ENCODE data around the gene AXDND1.

The AXDND1 gene

DNA sequence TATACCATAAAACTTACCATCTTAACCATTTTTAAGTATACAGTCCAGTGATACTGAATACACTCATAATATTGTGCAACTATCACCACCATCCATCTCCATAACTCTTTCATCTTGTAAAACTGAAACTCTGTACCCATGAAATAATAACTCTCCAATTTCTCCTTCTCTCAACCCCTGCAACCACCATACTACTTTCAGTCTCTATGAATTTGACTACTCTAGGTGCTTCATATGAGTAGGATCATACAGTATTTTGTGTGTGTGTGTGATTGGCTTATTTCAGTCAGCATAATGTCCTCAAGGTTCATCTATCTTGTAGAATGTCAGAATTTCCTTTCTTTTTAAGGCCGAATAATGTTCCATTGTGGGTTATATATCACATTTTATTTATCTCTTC lies 192.3 kb downstream of the AXDND1 start:
- Histone ChIP-seq H3K9me3 (ENCODE audit: control insufficient read depth in 2 of 2, low read length in 2 of 2) (no peaks in the 10 kb centered on the region), H3K4me3 (ENCODE audit: low read length in 2 of 2) (no peak overlapping the region), H3K9ac (ENCODE audit: low read length in 2 of 2) (no peak overlapping the region), H3K36me3 (ENCODE audit: control insufficient read depth in 2 of 2, insufficient read depth in 2 of 2, low read length in 2 of 2) (no peaks in the 10 kb centered on the region), H3K4me1 (ENCODE audit: control insufficient read depth, insufficient read depth, low read length) (no peaks in the 10 kb centered on the region), H3K27me3 (ENCODE audit: control insufficient read depth in 1 of 2, insufficient read depth in 2 of 2, low read length in 2 of 2) (peaks cover 0 to 2% of the 10 kb centered on the region in 2 donors), H3K27ac (ENCODE audit: low read length) (no peak overlapping the region)

DNA sequence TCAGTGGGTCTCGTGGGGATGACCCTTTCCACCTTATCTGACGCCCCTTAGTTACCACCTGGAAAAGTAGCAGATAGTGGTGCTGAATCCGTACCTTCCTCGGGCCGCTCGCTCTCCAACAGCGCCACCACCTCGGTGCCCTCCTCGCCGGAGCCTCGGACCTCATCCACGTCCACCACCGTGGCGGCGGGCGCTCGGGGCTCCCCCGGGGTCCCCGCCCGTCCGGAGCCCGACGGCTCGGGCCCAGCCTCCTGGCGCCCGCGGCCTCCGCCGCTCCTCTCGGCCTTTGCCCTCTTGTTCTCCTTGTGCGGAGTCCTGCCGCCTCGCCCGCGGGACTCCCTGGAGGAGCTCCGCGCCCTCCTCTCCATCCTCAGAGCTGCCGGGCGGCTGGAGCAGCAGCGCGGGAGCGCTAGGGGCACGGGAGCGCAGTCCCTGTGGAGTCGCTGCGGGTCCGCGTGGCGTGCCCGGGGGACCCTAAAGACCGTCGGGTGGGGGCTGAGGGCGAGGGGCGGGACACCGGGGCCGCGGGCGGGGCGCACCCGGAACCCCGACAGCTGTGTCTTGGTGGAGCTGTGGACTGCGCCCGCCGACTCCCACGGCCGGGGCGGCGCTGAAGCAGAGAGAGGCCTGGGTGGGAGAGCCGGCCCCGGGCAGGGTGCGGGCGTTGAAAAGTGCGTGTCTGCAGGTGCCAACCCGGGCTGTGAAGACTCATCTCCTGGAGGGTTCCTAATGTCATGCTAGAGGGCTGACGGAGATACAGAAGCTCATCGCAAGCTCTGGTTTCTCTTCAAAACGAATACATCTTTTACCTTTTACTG lies 209.9 kb downstream of the AXDND1 start, which contains the start of gene NPHS2:
TSS of gene NPHS2 (minus strand) at position 452 of the 818 bp plus-strand sequence. CDS start at position 368, 84 bp downstream.
- Histone ChIP-seq H3K36me3 (ENCODE audit: control insufficient read depth in 2 of 2, insufficient read depth in 2 of 2, low read length in 2 of 2) (no peaks in the 10 kb centered on the region), H3K4me3 (ENCODE audit: low read length in 2 of 2) (no peak within 1 kb of the TSS), H3K4me1 (ENCODE audit: control insufficient read depth, insufficient read depth, low read length) (no peaks in the 10 kb centered on the region), H3K9ac (ENCODE audit: low read length in 2 of 2) (no peak within 1 kb of the TSS), H3K27ac (ENCODE audit: low read length) (no peak within 1 kb of the TSS), H3K27me3 (ENCODE audit: control insufficient read depth in 1 of 2, insufficient read depth in 2 of 2, low read length in 2 of 2) (peaks cover 15 to 37% of the 10 kb centered on the region in 2 donors), H3K9me3 (ENCODE audit: control insufficient read depth in 2 of 2, low read length in 2 of 2) (no peaks in the 10 kb centered on the region)

DNA sequence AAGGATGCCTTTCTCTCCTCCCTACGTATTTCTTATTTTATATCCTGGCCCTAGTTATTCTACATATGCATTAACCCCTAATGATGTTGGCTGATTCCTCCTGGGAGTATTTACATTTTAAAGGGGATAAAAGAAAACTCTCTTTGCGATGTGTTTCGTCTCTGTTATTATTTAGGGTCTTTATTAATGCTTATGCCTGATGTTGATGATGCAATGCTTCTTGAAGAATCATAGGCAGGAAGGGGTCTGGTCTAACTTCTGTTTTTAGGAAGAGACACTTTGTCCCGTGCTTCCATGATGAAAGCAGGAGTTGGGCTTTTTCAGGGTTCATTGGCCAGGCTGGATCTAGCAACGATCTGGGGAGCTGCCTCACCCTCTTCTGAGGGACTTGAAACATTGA lies 210.7 kb downstream of the AXDND1 start:
- Histone ChIP-seq H3K4me1 (ENCODE audit: control insufficient read depth, insufficient read depth, low read length) (no peaks in the 10 kb centered on the region), H3K27me3 (ENCODE audit: control insufficient read depth in 1 of 2, insufficient read depth in 2 of 2, low read length in 2 of 2) (peaks cover 15 to 37% of the 10 kb centered on the region in 2 donors), H3K36me3 (ENCODE audit: control insufficient read depth in 2 of 2, insufficient read depth in 2 of 2, low read length in 2 of 2) (no peaks in the 10 kb centered on the region), H3K9me3 (ENCODE audit: control insufficient read depth in 2 of 2, low read length in 2 of 2) (no peaks in the 10 kb centered on the region), H3K9ac (ENCODE audit: low read length in 2 of 2) (no peak overlapping the region), H3K4me3 (ENCODE audit: low read length in 2 of 2) (no peak overlapping the region), H3K27ac (ENCODE audit: low read length) (no peak overlapping the region)

DNA sequence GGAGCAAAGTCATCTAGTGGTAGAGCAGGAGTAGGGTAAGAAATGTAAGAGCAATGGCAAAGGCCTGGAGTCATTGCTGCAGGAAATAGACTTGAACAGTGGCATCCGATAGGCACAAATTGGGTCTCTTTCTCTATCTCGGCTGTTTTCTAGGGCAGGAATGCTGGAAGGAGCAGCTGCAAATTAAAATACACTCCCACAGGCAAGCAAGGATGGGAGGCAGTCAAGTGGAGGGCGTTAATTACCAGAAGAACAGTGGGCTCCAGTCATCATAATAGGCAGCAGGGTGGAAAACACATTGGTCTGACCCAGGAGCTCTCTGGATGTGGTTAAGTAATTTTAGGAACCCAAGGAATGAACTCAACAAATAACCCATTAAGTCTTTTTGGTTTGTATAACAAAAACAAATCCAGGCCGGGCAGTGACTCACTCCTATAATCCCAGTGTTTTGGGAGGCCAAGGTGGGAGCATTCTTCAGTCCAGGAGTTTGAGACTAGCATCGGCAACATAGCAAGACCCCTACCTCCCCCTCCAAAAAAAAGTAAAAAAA lies 218.1 kb downstream of the AXDND1 start:
- peaks cover 10 to 20% of the 10 kb centered on the region in 2 donors for H3K27me3 ChIP-seq (ENCODE audit: control insufficient read depth in 1 of 2, insufficient read depth in 2 of 2, low read length in 2 of 2)
- no peaks in the 10 kb centered on the region for H3K36me3 ChIP-seq (ENCODE audit: control insufficient read depth in 2 of 2, insufficient read depth in 2 of 2, low read length in 2 of 2)
- no peaks in the 10 kb centered on the region for H3K9me3 ChIP-seq (ENCODE audit: control insufficient read depth in 2 of 2, low read length in 2 of 2)
- H3K27ac ChIP-seq (ENCODE audit: low read length), result no peak overlapping the region
- no peaks in the 10 kb centered on the region for H3K4me1 ChIP-seq (ENCODE audit: control insufficient read depth, insufficient read depth, low read length)
- H3K9ac ChIP-seq (ENCODE audit: low read length in 2 of 2), result no peak overlapping the region
- no peak overlapping the region for H3K4me3 ChIP-seq (ENCODE audit: low read length in 2 of 2)

DNA sequence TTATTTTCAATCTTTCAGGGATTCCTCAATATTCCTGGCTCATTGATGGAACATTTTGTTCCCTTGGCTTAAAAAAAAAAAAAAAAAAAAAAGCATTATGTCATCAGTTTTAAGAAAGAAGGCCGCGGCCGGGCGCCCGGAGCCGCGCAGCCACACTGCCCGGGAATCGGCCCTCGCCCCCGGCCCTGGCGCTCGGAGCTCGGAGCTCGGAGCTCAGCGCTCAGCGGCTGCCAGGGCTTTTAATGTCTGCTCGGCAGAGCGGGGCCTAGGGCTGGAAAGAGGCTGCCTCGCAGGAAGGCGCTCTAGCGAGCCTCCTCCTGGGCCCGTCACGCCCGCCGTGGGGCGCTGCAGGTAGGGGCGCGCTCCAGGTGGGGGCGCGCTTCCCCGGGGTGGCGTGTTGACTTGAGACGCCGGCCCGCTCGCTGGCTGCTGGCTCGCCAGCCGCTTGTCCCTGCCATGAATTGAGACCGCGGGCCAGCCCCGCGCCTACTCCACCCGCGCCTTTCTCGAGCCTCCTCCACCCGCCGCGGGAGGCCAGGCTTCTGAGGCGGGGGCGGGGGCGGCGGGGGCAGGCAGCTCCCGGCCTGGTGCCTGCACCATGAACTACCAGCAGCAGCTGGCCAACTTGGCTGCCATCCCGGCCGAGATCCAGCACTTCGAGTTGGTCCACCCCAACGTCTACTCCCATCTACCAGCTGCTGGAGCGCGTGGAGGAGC lies 220.5 kb downstream of the AXDND1 start:
- Histone ChIP-seq H3K4me1 (ENCODE audit: control insufficient read depth, insufficient read depth, low read length) (no peaks in the 10 kb centered on the region), H3K36me3 (ENCODE audit: control insufficient read depth in 2 of 2, insufficient read depth in 2 of 2, low read length in 2 of 2) (no peaks in the 10 kb centered on the region), H3K4me3 (ENCODE audit: low read length in 2 of 2) (peak overlapping the region; percentile 23 to 64), H3K27ac (ENCODE audit: low read length) (no peak overlapping the region), H3K9ac (ENCODE audit: low read length in 2 of 2) (no peak overlapping the region), H3K9me3 (ENCODE audit: control insufficient read depth in 2 of 2, low read length in 2 of 2) (no peaks in the 10 kb centered on the region), H3K27me3 (ENCODE audit: control insufficient read depth in 1 of 2, insufficient read depth in 2 of 2, low read length in 2 of 2) (peaks cover 14 to 24% of the 10 kb centered on the region in 2 donors)

DNA sequence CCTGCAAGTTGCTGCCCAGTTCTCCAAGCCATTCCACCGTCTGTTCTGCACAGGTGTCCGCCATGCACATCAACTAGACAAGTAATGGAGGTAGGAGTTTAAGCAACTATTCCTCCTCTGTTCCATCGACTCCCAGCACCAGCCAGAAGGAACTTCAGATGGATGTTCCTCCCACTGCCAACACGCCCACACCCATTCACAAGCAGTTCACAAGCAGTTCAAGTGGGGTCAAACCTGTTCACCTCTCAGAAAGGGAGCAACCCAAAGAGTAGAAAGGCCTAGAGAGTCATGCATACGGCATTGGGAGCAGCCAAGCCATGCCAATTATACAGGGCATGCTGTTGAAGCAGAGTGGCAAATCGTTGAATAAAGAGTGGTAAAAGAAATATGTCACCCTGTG lies 221.6 kb downstream of the AXDND1 start:
- Histone ChIP-seq H3K9me3 (ENCODE audit: control insufficient read depth in 2 of 2, low read length in 2 of 2) (no peaks in the 10 kb centered on the region), H3K36me3 (ENCODE audit: control insufficient read depth in 2 of 2, insufficient read depth in 2 of 2, low read length in 2 of 2) (no peaks in the 10 kb centered on the region), H3K27me3 (ENCODE audit: control insufficient read depth in 1 of 2, insufficient read depth in 2 of 2, low read length in 2 of 2) (peaks cover 21 to 26% of the 10 kb centered on the region in 2 donors), H3K27ac (ENCODE audit: low read length) (no peak overlapping the region), H3K9ac (ENCODE audit: low read length in 2 of 2) (no peak overlapping the region), H3K4me3 (ENCODE audit: low read length in 2 of 2) (no peak overlapping the region), H3K4me1 (ENCODE audit: control insufficient read depth, insufficient read depth, low read length) (no peaks in the 10 kb centered on the region)

DNA sequence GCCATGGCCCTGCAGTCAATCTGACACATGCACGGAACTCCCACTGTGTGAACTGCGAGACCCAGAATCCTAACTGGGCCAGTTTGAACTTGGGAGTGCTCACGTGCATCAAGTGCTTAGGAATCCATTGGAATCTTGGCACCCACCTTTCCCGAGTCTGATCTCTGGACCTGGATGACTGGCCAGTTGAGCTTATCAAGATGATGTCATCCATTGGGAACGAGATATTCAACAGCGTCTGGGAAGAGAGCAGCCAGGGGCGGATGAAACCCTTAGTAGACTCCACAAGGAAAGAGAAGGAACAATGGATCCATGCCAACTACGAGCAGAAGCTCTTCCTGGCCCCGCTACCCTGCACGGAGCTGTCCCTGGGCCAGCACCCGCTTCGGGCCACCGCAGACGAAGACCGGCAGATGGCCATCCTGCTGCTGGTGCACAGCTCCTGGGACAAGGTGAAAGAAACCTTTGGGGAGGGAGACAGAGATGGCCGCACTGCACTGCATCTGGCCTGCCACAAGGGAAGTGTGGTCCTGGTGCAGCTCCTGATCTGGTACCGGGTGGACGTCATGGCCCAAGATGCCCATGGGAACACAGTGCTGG lies 222.8 kb downstream of the AXDND1 start:
- Histone ChIP-seq H3K4me3 (ENCODE audit: low read length in 2 of 2) (no peak overlapping the region), H3K36me3 (ENCODE audit: control insufficient read depth in 2 of 2, insufficient read depth in 2 of 2, low read length in 2 of 2) (no peaks in the 10 kb centered on the region), H3K4me1 (ENCODE audit: control insufficient read depth, insufficient read depth, low read length) (no peaks in the 10 kb centered on the region), H3K27me3 (ENCODE audit: control insufficient read depth in 1 of 2, insufficient read depth in 2 of 2, low read length in 2 of 2) (peaks cover 21 to 25% of the 10 kb centered on the region in 2 donors), H3K9me3 (ENCODE audit: control insufficient read depth in 2 of 2, low read length in 2 of 2) (peaks cover 0 to 2% of the 10 kb centered on the region in 2 donors), H3K9ac (ENCODE audit: low read length in 2 of 2) (no peak overlapping the region), H3K27ac (ENCODE audit: low read length) (no peak overlapping the region)

DNA sequence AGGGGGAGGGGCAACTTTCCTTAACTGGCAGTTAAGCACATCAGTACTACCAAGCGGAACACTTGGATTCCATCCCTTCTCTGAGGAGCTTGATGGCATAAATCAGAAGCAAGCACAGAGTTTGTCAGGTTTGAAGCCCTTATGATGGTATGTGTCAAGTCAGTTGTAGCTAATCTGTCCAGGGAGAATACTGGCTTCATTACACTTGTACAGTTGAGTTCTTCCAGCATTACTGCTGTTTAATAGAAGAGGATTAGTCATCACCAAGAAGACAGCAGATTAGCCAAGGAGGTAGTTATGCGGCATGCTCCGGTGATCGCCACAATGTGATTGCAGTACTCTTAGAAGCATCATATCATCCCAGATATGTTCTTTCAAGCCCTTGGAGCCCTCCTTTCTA lies 223.7 kb downstream of the AXDND1 start:
- Histone ChIP-seq H3K4me3 (ENCODE audit: low read length in 2 of 2) (no peak overlapping the region), H3K9ac (ENCODE audit: low read length in 2 of 2) (no peak overlapping the region), H3K27me3 (ENCODE audit: control insufficient read depth in 1 of 2, insufficient read depth in 2 of 2, low read length in 2 of 2) (peaks cover 21 to 22% of the 10 kb centered on the region in 2 donors), H3K27ac (ENCODE audit: low read length) (no peak overlapping the region), H3K36me3 (ENCODE audit: control insufficient read depth in 2 of 2, insufficient read depth in 2 of 2, low read length in 2 of 2) (no peaks in the 10 kb centered on the region), H3K9me3 (ENCODE audit: control insufficient read depth in 2 of 2, low read length in 2 of 2) (peaks cover 0 to 5% of the 10 kb centered on the region in 2 donors), H3K4me1 (ENCODE audit: control insufficient read depth, insufficient read depth, low read length) (no peaks in the 10 kb centered on the region)

DNA sequence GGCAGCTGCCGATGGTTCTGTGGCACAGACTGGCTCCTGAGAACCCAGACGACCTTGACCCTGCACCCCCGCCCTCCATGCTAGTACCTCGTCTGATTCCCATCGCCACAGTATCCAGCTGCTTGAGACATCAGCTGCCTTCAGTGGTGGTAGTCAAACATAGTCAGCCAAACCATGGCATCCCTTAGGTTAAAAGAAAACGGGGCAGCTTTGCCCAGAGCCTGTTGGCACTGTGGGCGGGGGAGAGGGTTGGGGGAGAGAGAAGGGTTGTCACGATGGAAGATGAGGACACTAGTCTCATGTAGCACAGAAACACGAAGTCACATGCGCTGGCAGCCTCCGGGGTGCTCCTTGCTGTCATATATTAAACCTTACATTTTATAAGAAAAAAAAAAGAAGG lies 224.9 kb downstream of the AXDND1 start:
- Histone ChIP-seq H3K36me3 (ENCODE audit: control insufficient read depth in 2 of 2, insufficient read depth in 2 of 2, low read length in 2 of 2) (no peaks in the 10 kb centered on the region), H3K27me3 (ENCODE audit: control insufficient read depth in 1 of 2, insufficient read depth in 2 of 2, low read length in 2 of 2) (peaks cover 18 to 19% of the 10 kb centered on the region in 2 donors), H3K27ac (ENCODE audit: low read length) (no peak overlapping the region), H3K4me1 (ENCODE audit: control insufficient read depth, insufficient read depth, low read length) (no peaks in the 10 kb centered on the region), H3K4me3 (ENCODE audit: low read length in 2 of 2) (no peak overlapping the region), H3K9ac (ENCODE audit: low read length in 2 of 2) (no peak overlapping the region), H3K9me3 (ENCODE audit: control insufficient read depth in 2 of 2, low read length in 2 of 2) (peaks cover 0 to 5% of the 10 kb centered on the region in 2 donors)

DNA sequence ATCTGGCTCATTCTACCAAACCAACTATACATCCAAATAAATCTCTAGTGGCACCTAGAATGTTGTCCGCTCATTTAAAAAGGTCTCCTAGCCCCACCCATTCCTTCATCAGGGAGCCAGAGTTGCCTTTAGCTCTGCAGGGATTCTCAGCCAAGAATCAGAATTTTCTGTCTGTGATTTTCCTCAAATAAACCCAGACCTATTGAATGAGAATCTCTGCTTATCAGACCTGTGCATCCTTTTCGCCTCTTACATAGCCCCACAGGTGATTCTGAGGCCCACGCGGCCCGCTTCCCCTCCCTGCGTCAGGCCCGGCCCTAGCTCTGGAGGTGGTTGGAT lies 225.5 kb downstream of the AXDND1 start:
- Histone ChIP-seq H3K4me3 (ENCODE audit: low read length in 2 of 2) (peak overlapping the region in 1 of 2 donors; percentile 22), H3K9me3 (ENCODE audit: control insufficient read depth in 2 of 2, low read length in 2 of 2) (peaks cover 0 to 5% of the 10 kb centered on the region in 2 donors), H3K27ac (ENCODE audit: low read length) (no peak overlapping the region)

More for the DNA sequence above, 225.5 kb downstream of the AXDND1 start:
- Histone ChIP-seq H3K4me1 (ENCODE audit: control insufficient read depth, insufficient read depth, low read length) (no peaks in the 10 kb centered on the region), H3K9ac (ENCODE audit: low read length in 2 of 2) (no peak overlapping the region), H3K36me3 (ENCODE audit: control insufficient read depth in 2 of 2, insufficient read depth in 2 of 2, low read length in 2 of 2) (no peaks in the 10 kb centered on the region), H3K27me3 (ENCODE audit: control insufficient read depth in 1 of 2, insufficient read depth in 2 of 2, low read length in 2 of 2) (peaks cover 18 to 19% of the 10 kb centered on the region in 2 donors)
